Activated T-cell treated with anti-CD3 and anti-CD28 coated beads for 24 hours (primary cell): ENCODE results near the gene SUCLG1.
"Not testable (repeated sequence)": the region's sequence is repeated elsewhere in the genome, so short reads cannot be mapped to it uniquely, and the experiment has no call there.

Experiments
- DNase-seq: peaks from one replicate; pipeline ENCODE4 v3.0.0-alpha.2; 2020; ENCODE audit warnings: low read depth

The SUCLG1 gene

GRCh38 chr2:84421197-84421596 lies 37.9 kb downstream of the SUCLG1 start:
- no peak for DNase-seq

GRCh38 chr2:84417453-84418145 lies 41.5 kb downstream of the SUCLG1 start:
- no peak for DNase-seq

- no peak for DNase-seq
Measured at GRCh38 chr2:84409531-84409930, 49.5 kb downstream of the SUCLG1 start.

- not testable (repeated sequence) for DNase-seq
Measured at GRCh38 chr2:84402111-84402510, 57.0 kb downstream of the SUCLG1 start.

GRCh38 chr2:84399839-84400238 lies 59.2 kb downstream of the SUCLG1 start:
- DNase-seq: not testable (repeated sequence)

- DNase-seq: no peak
Measured at GRCh38 chr2:84395820-84396219, 63.3 kb downstream of the SUCLG1 start.

GRCh38 chr2:84394628-84395027 lies 64.5 kb downstream of the SUCLG1 start:
- no peak for DNase-seq

- no peak for DNase-seq
Measured at GRCh38 chr2:84393829-84394228, 65.3 kb downstream of the SUCLG1 start.

- no peak for DNase-seq
Measured at GRCh38 chr2:84389794-84390193, 69.3 kb downstream of the SUCLG1 start.

- DNase-seq: no peak
Measured at GRCh38 chr2:84388921-84389490, 70.1 kb downstream of the SUCLG1 start.

GRCh38 chr2:84388133-84388532 lies 70.9 kb downstream of the SUCLG1 start:
- no peak for DNase-seq

- DNase-seq: no peak
Measured at GRCh38 chr2:84386336-84387040, 72.6 kb downstream of the SUCLG1 start.

GRCh38 chr2:84383271-84383670 lies 75.8 kb downstream of the SUCLG1 start:
- no peak for DNase-seq

GRCh38 chr2:84380875-84381274 lies 78.2 kb downstream of the SUCLG1 start:
- DNase-seq: no peak

GRCh38 chr2:84378960-84379359 lies 80.1 kb downstream of the SUCLG1 start:
- no peak for DNase-seq

GRCh38 chr2:84375020-84375419 lies 84.1 kb downstream of the SUCLG1 start:
- DNase-seq: no peak

GRCh38 chr2:84373866-84374265 lies 85.2 kb downstream of the SUCLG1 start:
- no peak for DNase-seq
